Activated T-cell treated with anti-CD3 and anti-CD28 coated beads, Interleukin-2, amount 50 U/mL, for 4 hours (primary cell): ENCODE measurements around the gene ALOX12B. TPM values are rescaled to one million over a fixed set of nuclear protein-coding genes. Genes with fewer than 3 reads are reported as not detected.
A peak's percentile ranks its signal among the peaks of the same experiment; 100 is the strongest.
"Not testable (repeated sequence)": the region's sequence is repeated elsewhere in the genome, so short reads cannot be mapped to it uniquely, and the experiment has no call there.

Experiments
- ATAC-seq, 2 donors: fragments of 200-7000 bp; cut with Tn5 transposase; one replicate each; pipeline ENCODE4 v1.10.0; 2021
- DNase-seq: peaks from one replicate; pipeline ENCODE4 v3.0.0-alpha.2; 2020
- H3K27me3 Mint-ChIP-seq: one replicate; pipeline ENCODE4 v1.8.0; 2021; ENCODE audit warnings: low read depth, mixed read lengths
- H3K36me3 Mint-ChIP-seq: one replicate; pipeline ENCODE4 v1.8.0; 2022; ENCODE audit warnings: mixed read lengths; ENCODE audit not compliant: insufficient read depth
- H3K4me1 Mint-ChIP-seq: one replicate; pipeline ENCODE4 v1.8.0; 2021; ENCODE audit warnings: low read depth, mixed read lengths
- H3K4me3 Mint-ChIP-seq: one replicate; pipeline ENCODE4 v1.8.0; 2021; ENCODE audit warnings: mild to moderate bottlenecking, moderate library complexity, mixed read lengths
- H3K9me3 Mint-ChIP-seq: one replicate; pipeline ENCODE4 v1.8.0; 2021; ENCODE audit warnings: mixed read lengths
- total RNA-seq, 3 donors: library from RNA; stranded (reverse); gene quantifications; one replicate each; pipeline ENCODE4 v1.2.1, GENCODE V29; 2021

ALOX12B gene
- total RNA-seq, 3 donors from 2014 or later = 0.81 to 1.6 (median 0.95) TPM

GRCh38 chr17:8071496-8071895 lies 16.0 kb downstream of the ALOX12B start:
- DNase-seq = no peak
- Mint-ChIP-seq H3K4me3 (no peak overlapping the region), H3K9me3 (no peaks in the 10 kb centered on the region), H3K27me3 (peaks cover 39% of the 10 kb centered on the region), H3K36me3 (no peaks in the 10 kb centered on the region), H3K4me1 (peaks cover 18% of the 10 kb centered on the region)
- ATAC-seq = no peak

GRCh38 chr17:8069587-8069860 lies 18.0 kb downstream of the ALOX12B start:
- DNase-seq = no peak
- Mint-ChIP-seq H3K4me1 (peaks cover 18% of the 10 kb centered on the region), H3K4me3 (no peak overlapping the region), H3K27me3 (peaks cover 38% of the 10 kb centered on the region), H3K36me3 (no peaks in the 10 kb centered on the region), H3K9me3 (no peaks in the 10 kb centered on the region)
- ATAC-seq = no peak

GRCh38 chr17:8068736-8069586 lies 18.6 kb downstream of the ALOX12B start:
- DNase-seq (no peak), ATAC-seq (no peak)
- Mint-ChIP-seq H3K9me3 (no peaks in the 10 kb centered on the region), H3K36me3 (no peaks in the 10 kb centered on the region), H3K4me3 (no peak overlapping the region), H3K4me1 (peaks cover 16% of the 10 kb centered on the region), H3K27me3 (peaks cover 36% of the 10 kb centered on the region)

- Mint-ChIP-seq H3K9me3 (no peaks in the 10 kb centered on the region), H3K27me3 (peaks cover 39% of the 10 kb centered on the region), H3K4me3 (no peak overlapping the region), H3K36me3 (no peaks in the 10 kb centered on the region), H3K4me1 (peaks cover 5% of the 10 kb centered on the region)
- DNase-seq = no peak
- ATAC-seq = no peak
These were observed 19.7 kb downstream of the ALOX12B start for GRCh38 chr17:8067806-8068205.

GRCh38 chr17:8066841-8067775 lies 20.4 kb downstream of the ALOX12B start:
- Mint-ChIP-seq H3K4me3 (no peak overlapping the region), H3K27me3 (peaks cover 39% of the 10 kb centered on the region), H3K36me3 (no peaks in the 10 kb centered on the region), H3K9me3 (no peaks in the 10 kb centered on the region), H3K4me1 (no peaks in the 10 kb centered on the region)
- ATAC-seq (no peak), DNase-seq (no peak)

GRCh38 chr17:8064561-8065019 lies 22.9 kb downstream of the ALOX12B start:
- Mint-ChIP-seq H3K9me3 (no peaks in the 10 kb centered on the region), H3K36me3 (no peaks in the 10 kb centered on the region), H3K4me3 (no peak overlapping the region), H3K27me3 (peaks cover 48% of the 10 kb centered on the region), H3K4me1 (peaks cover 2% of the 10 kb centered on the region)
- no peak for ATAC-seq
- DNase-seq = no peak

GRCh38 chr17:8063761-8064534 lies 23.6 kb downstream of the ALOX12B start:
- Mint-ChIP-seq H3K4me3 (no peak overlapping the region), H3K36me3 (no peaks in the 10 kb centered on the region), H3K4me1 (peaks cover 2% of the 10 kb centered on the region), H3K27me3 (peaks cover 53% of the 10 kb centered on the region), H3K9me3 (no peaks in the 10 kb centered on the region)
- DNase-seq = no peak
- no peak for ATAC-seq

GRCh38 chr17:8062807-8063483 lies 24.6 kb downstream of the ALOX12B start:
- H3K36me3 Mint-ChIP-seq = no peaks in the 10 kb centered on the region
- no peak overlapping the region for H3K4me3 Mint-ChIP-seq
- peaks cover 2% of the 10 kb centered on the region for H3K4me1 Mint-ChIP-seq
- ATAC-seq (no peak), DNase-seq (no peak)
- no peaks in the 10 kb centered on the region for H3K9me3 Mint-ChIP-seq
- H3K27me3 Mint-ChIP-seq = peaks cover 57% of the 10 kb centered on the region

GRCh38 chr17:8062435-8062806 lies 25.1 kb downstream of the ALOX12B start:
- no peak for ATAC-seq
- Mint-ChIP-seq H3K4me1 (peaks cover 4% of the 10 kb centered on the region), H3K9me3 (no peaks in the 10 kb centered on the region), H3K36me3 (no peaks in the 10 kb centered on the region), H3K27me3 (peaks cover 62% of the 10 kb centered on the region), H3K4me3 (no peak overlapping the region)
- DNase-seq = no peak

GRCh38 chr17:8061851-8062250 lies 25.7 kb downstream of the ALOX12B start:
- not testable (repeated sequence) for H3K9me3 Mint-ChIP-seq, DNase-seq, H3K36me3 Mint-ChIP-seq, ATAC-seq, H3K4me3 Mint-ChIP-seq, H3K4me1 Mint-ChIP-seq
- H3K27me3 Mint-ChIP-seq = peaks cover 66% of the 10 kb centered on the region

GRCh38 chr17:8060274-8060673 lies 27.2 kb downstream of the ALOX12B start:
- Mint-ChIP-seq H3K4me1 (peaks cover 19% of the 10 kb centered on the region), H3K36me3 (no peaks in the 10 kb centered on the region), H3K4me3 (no peak overlapping the region), H3K9me3 (no peaks in the 10 kb centered on the region), H3K27me3 (peaks cover 68% of the 10 kb centered on the region)
- DNase-seq = peak; percentile 55
- peak in 1 of 2 donors; percentile 69 for ATAC-seq

- H3K36me3 Mint-ChIP-seq = no peaks in the 10 kb centered on the region
- H3K4me1 Mint-ChIP-seq = peaks cover 19% of the 10 kb centered on the region
- H3K27me3 Mint-ChIP-seq = peaks cover 61% of the 10 kb centered on the region
- no peaks in the 10 kb centered on the region for H3K9me3 Mint-ChIP-seq
- DNase-seq (no peak), ATAC-seq (no peak)
- H3K4me3 Mint-ChIP-seq = no peak overlapping the region
These were observed 28.4 kb downstream of the ALOX12B start for GRCh38 chr17:8059131-8059530.

GRCh38 chr17:8057691-8058114 lies 29.8 kb downstream of the ALOX12B start:
- peak; percentile 81 to 88 for ATAC-seq
- Mint-ChIP-seq H3K36me3 (no peaks in the 10 kb centered on the region), H3K27me3 (peaks cover 52% of the 10 kb centered on the region), H3K4me1 (peaks cover 19% of the 10 kb centered on the region), H3K9me3 (no peaks in the 10 kb centered on the region), H3K4me3 (no peak overlapping the region)
- peak; percentile 35 for DNase-seq
